Fibroblast of lung (primary cell): ENCODE data around the gene ASTN2. TPM values are rescaled to one million over a fixed set of nuclear protein-coding genes. Genes with fewer than 3 reads are reported as not detected.

ENCODE experiments used
- DNase-seq, 2 donors: peaks; one replicate each; pipeline versions ENCODE4 v3.0.0 to v3.0.0-alpha.2; 2010; ENCODE audit warnings: low read depth in 2 of 2
- H2AFZ ChIP-seq: 2 replicates; pipeline ENCODE4 v1.5.1; 2012; ENCODE audit warnings: low read length, control low read depth, inconsistent platforms
- H3K27ac ChIP-seq: 2 replicates; pipeline ENCODE4 v1.5.1; 2011; ENCODE audit warnings: low read length, control low read depth; ENCODE audit not compliant: insufficient read depth
- H3K27me3 ChIP-seq: 2 replicates; pipeline ENCODE4 v1.5.1; 2011; ENCODE audit warnings: mild to moderate bottlenecking, low read length; ENCODE audit not compliant: control insufficient read depth, insufficient read depth
- H3K36me3 ChIP-seq: 2 replicates; pipeline ENCODE4 v1.5.1; 2011; ENCODE audit warnings: low read length; ENCODE audit not compliant: control insufficient read depth, insufficient read depth
- H3K4me1 ChIP-seq: 2 replicates; pipeline ENCODE4 v1.5.1; 2011; ENCODE audit warnings: low read length; ENCODE audit not compliant: control insufficient read depth, insufficient read depth; ENCODE audit errors: extremely low read depth
- H3K4me2 ChIP-seq: 2 replicates; pipeline ENCODE4 v1.5.1; 2011; ENCODE audit warnings: low read length, control low read depth; ENCODE audit not compliant: insufficient read depth; ENCODE audit errors: extremely low read depth
- H3K4me3 ChIP-seq, 4 experiments: fragments of 200-600 bp in 1 of 4; sonication (generic) in 1 of 4; replicated peaks in 1 of 4; 2 replicates each; pipeline ENCODE4 v1.5.1; 2011 to 2016; ENCODE audit warnings: low read length in 4 of 4, low read depth in 3 of 4, mild to moderate bottlenecking in 3 of 4, control low read depth in 2 of 4, inconsistent platforms in 1 of 4, mixed read lengths in 1 of 4; ENCODE audit not compliant: insufficient read depth in 1 of 4; ENCODE audit errors: control extremely low read depth in 1 of 4
- H3K79me2 ChIP-seq: 2 replicates; pipeline ENCODE4 v1.5.1; 2012; ENCODE audit warnings: mild to moderate bottlenecking, low read length, inconsistent platforms; ENCODE audit not compliant: control insufficient read depth, insufficient read depth
- H3K9ac ChIP-seq: 2 replicates; pipeline ENCODE4 v1.5.1; 2011; ENCODE audit warnings: mild to moderate bottlenecking, low read length, control low read depth; ENCODE audit not compliant: insufficient read depth
- H3K9me3 ChIP-seq: 2 replicates; pipeline ENCODE4 v1.5.1; 2012; ENCODE audit warnings: low read depth, low read length; ENCODE audit not compliant: control insufficient read depth, insufficient read depth
- H4K20me1 ChIP-seq: 2 replicates; pipeline ENCODE4 v1.5.1; 2011; ENCODE audit warnings: low read length; ENCODE audit not compliant: control insufficient read depth, insufficient read depth; ENCODE audit errors: extremely low read depth
- CTCF ChIP-seq, 2 donors: IDR thresholded peaks in 1 of 2; conservative IDR thresholded peaks in 1 of 2; 1 replicate in 1 of 2; 2 replicates in 1 of 2; pipeline ENCODE4 v1.5.1; 2011 to 2012; ENCODE audit warnings: low read length in 2 of 2, control low read depth in 1 of 2, inconsistent platforms in 1 of 2, low read depth in 1 of 2, mild to moderate bottlenecking in 1 of 2
- EZH2 ChIP-seq: IDR thresholded peaks from 2 replicates; pipeline ENCODE4 v1.5.1; 2012; ENCODE audit warnings: low read length, control low read depth, mild to moderate bottlenecking; ENCODE audit errors: missing control alignments
- polyA plus RNA-seq, 2 donors: library from polyadenylated mRNA; depleted of rRNA in 1 of 2; stranded (reverse) in 1 of 2; unstranded in 1 of 2; fragments of >200 nt; gene quantifications; 2 replicates each; pipeline ENCODE4 v1.2.1, GENCODE V29; 2011 to 2012; ENCODE audit warnings: missing spikeins in 1 of 2
- total RNA-seq: library from RNA; depleted of rRNA; stranded (reverse); fragments of >200 nt; gene quantifications from 2 replicates; pipeline ENCODE4 v1.2.1, GENCODE V29; 2014

The ASTN2 gene
- total and polyA plus RNA-seq, 2 donors (not counting 1 experiment from before 2014, with no cell fraction given) = 2.2 to 19.2 TPM

- peak in 1 of 2 donors; percentile 20 for DNase-seq
These were observed 741.5 kb downstream of the ASTN2 start for GRCh38 chr9:116673375-116673774.

DNA sequence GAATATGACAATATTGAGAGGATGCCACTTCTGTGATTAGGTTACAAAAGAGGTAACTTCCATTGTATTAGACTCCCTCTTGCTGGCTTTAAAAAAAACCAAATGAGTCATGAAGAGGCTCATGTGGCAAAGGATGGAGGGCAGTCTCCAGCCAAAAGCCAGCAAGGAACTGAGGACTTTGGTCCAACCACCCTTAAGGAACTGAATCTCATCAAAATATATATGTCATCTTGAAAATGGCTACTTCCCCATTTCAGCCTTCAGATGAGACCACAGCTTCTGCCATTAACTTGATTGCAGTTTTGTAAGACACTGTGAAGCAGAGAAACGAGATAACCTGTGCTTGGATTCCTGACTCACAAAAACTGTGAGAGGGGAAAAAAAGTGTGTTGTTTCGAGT is 743.3 kb downstream of the ASTN2 start:
- no peaks in the 10 kb centered on the region for H3K27me3 ChIP-seq
- H3K36me3 ChIP-seq = no peaks in the 10 kb centered on the region

More at GRCh38 chr9:116673375-116673774, 741.5 kb downstream of the ASTN2 start:
- TF ChIP-seq EZH2 (no peak), CTCF (conservative IDR thresholded peaks at IDR 0.05 in 1 of 2, IDR thresholded peaks at IDR 0.05 in 1 of 2; ENCODE audit: low read depth in 1 of 2, low read length in 2 of 2) (no peak)
- Histone ChIP-seq H3K27me3 (no peaks in the 10 kb centered on the region), H3K9ac (no peak overlapping the region), H2AFZ (no peak overlapping the region), H3K4me2 (no peak overlapping the region), H4K20me1 (no peaks in the 10 kb centered on the region), H3K4me3 (no peak overlapping the region), H3K9me3 (no peaks in the 10 kb centered on the region), H3K36me3 (no peaks in the 10 kb centered on the region), H3K4me1 (no peaks in the 10 kb centered on the region), H3K27ac (no peak overlapping the region), H3K79me2 (no peaks in the 10 kb centered on the region)

GRCh38 chr9:116668970-116669695 is 745.7 kb downstream of the ASTN2 start:
- no peaks in the 10 kb centered on the region for H3K27me3 ChIP-seq
- TF ChIP-seq CTCF (conservative IDR thresholded peaks at IDR 0.05 in 1 of 2, IDR thresholded peaks at IDR 0.05 in 1 of 2; ENCODE audit: low read depth in 1 of 2, low read length in 2 of 2) (no peak), EZH2 (no peak)
- no peak overlapping the region for H3K4me3 ChIP-seq
- no peak overlapping the region for H2AFZ ChIP-seq
- no peaks in the 10 kb centered on the region for H3K79me2 ChIP-seq
- no peaks in the 10 kb centered on the region for H3K4me1 ChIP-seq
- peak in 1 of 2 donors; percentile 25 for DNase-seq
- H3K36me3 ChIP-seq = no peaks in the 10 kb centered on the region
- no peak overlapping the region for H3K9ac ChIP-seq
- H3K4me2 ChIP-seq = no peak overlapping the region
- H3K27ac ChIP-seq = no peak overlapping the region
- H3K9me3 ChIP-seq = no peaks in the 10 kb centered on the region
- no peaks in the 10 kb centered on the region for H4K20me1 ChIP-seq

More for the DNA sequence above, 743.3 kb downstream of the ASTN2 start:
- Histone ChIP-seq H3K79me2 (no peaks in the 10 kb centered on the region), H3K9me3 (no peaks in the 10 kb centered on the region), H3K4me3 (no peak overlapping the region), H3K27ac (no peak overlapping the region), H3K4me1 (no peaks in the 10 kb centered on the region), H3K9ac (no peak overlapping the region), H4K20me1 (no peaks in the 10 kb centered on the region), H3K4me2 (no peak overlapping the region), H2AFZ (no peak overlapping the region)
- TF ChIP-seq EZH2 (no peak), CTCF (conservative IDR thresholded peaks at IDR 0.05 in 1 of 2, IDR thresholded peaks at IDR 0.05 in 1 of 2; ENCODE audit: low read depth in 1 of 2, low read length in 2 of 2) (no peak)
- no peak for DNase-seq
